GM21529 (cell line): ENCODE measurements around the gene FARS2.
A peak's percentile ranks its signal among the peaks of the same experiment; 100 is the strongest.

Experiments
- ATAC-seq: cut with Tn5 transposase; IDR thresholded peaks from one replicate; pipeline ENCODE4 v1.9.1; 2021; ENCODE audit not compliant: unreplicated experiment

The FARS2 gene

DNA sequence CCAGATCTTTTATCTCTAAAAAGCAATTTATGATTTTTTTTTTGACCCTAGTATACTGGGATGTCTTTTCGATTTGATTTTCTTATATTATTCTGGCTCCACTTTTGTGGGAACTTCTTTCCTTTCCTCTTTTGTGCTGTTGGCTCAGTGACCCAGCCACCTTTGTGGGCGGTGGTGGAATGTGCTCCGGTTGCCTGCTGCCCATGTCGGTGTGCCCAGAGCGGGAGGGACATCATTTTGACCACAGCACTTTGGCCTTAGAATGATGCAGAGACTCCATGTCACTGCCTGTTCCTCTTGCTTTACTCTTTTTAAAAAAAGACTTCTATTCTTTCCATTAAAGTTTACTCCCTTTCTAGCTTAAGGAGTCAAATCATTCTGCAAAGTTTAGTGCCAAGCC is 198.0 kb downstream of the FARS2 start:
- no peak for ATAC-seq

GRCh38 chr6:5461365-5461764 is 200.1 kb downstream of the FARS2 start:
- no peak for ATAC-seq

GRCh38 chr6:5462856-5463255 is 201.5 kb downstream of the FARS2 start:
- no peak for ATAC-seq

DNA sequence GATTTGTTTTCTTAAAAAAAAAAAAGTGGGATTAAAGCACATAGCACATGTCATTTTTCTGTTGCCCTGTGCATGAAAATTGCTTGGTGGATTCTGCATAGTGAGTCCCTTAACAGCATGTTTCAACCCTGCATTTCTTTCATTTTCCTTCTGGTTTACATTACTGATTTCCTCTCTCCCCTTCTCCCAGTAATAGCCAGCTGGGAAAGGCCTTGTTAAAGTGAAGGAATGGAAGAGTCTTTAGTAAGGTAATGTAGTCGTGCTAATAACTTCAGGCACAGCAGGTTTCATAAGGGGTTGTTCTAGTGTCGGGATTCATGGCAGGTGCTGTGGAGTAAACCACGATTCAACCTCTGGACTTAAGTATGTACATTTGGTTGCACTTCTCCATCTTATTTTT is 202.4 kb downstream of the FARS2 start:
- no peak for ATAC-seq

DNA sequence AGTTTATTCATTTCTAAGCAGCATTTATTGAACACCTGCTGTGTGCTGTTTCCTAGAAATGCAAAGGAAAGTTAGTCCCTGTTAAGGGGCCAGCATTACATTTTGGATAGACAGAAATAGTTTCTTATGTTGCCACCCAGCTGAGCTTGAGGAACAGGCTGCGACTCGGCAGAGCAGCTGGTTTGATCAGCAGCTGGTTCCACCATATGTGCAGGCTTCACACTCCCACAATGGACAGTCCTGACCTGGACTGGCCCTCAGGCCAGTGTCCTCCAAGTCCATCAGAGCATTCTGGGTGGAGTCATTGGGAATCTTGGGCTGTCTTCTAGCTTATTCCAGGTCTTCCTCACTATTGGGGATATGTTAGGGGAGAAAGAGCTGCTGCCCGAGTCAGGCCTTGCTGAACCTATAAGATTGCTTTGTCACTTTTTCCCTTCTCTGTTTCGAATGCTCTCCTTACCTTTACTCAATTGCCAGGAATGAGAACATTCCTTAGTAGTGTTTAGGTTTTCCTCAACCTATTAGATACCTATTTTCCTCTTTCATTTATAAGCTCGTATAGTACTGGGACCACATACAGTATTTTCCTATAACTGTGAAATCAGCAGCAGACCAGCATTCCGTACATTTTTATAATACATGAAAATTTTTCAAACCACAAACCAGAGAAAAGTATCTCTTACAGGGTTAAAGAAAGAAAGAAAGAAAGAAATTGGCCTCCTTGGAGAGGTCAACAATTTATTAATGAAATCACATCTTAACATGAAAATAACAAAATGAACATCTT is 203.0 kb downstream of the FARS2 start:
- ATAC-seq: no peak

DNA sequence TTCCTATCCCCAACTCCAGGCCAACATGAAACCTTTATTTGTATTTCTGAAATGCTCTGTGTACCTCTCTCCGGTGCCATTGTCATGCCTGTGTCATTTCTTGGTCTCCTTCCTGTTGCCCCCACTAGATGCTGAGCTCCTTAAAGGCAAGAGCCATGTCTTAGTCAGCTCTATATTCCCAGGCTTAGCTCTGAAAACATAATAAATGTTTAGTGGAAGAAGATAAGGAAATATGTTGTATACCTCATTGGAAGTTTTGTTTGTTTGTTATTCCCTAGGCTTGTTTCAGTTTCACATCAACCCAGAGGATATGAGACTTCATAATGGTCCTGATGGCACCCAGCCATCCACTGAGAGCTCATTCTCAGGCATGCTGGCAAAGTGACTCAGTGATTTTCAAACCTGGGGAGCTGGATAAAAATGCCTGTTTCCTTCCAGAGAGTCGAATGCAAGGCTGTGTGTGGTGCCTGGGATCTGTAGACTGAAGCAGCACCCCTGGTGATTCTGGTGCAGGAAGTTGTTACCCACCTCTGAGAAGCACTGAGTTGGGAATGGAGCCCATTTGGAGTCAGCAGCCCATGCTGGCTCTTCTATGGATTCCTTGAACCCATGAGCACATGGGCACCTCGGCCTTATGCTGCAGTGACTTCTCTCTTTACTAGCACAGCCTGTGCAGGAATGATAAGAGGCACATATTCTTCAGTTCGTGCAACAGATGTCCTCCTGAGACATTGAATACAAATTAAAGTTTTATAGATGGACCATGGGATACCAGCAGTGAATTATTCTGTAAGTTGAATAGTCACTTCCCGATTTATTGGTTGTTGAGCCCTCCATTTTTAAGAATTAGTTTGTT is 205.2 kb downstream of the FARS2 start:
- no peak for ATAC-seq

DNA sequence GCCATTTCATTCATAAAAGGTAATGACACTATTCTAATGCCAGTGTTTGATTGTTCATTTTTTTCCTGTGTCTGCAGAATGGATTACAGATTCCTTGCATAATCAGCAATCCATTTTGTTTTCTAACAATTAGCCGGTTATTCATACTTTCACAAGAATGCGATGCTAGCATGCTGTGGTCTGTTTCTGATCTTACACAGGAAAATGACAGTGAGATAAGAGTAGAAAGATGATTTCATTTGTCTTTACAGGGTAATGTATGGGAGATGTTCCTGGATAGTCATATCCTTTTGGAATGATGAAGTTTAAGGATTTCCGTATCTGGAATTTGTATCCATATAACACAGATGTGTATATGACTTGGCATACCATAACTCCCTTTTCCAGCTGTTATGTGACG is 207.3 kb downstream of the FARS2 start:
- ATAC-seq: no peak

DNA sequence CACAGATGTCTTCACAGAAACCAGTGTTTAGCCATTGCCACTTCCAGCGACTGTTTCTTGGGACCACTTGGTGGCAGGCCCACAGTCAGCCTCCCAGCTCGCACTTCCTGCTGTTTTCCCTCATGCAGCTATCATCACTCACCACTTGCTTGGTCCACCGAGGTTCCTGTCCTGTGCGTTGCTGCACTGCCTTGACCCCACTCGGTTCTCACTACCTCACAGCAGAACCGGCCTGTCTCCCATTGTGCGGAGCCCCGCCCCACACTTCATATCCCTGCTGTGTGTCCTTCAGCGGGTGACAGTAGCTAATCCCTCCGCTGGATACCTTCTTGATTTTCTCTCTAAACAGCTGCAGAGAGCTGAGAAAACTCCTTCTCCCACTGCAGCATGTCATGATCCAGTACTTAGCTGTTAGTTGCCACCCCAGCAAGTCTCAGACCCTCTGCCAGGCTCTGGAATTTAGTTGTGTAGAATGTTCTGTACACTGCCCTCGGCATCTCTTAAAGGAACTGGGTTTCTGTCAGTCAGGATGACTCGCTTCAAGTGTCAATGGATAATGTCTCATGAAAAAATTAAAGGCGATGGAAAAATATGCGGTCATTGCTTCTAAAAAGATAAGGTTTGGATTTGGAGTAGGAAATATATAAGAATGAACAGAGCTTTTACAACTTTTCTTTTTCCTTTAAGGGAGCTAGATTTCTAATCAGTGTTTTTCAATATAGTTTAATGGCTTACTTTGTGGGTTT is 208.0 kb downstream of the FARS2 start:
- ATAC-seq: no peak

DNA sequence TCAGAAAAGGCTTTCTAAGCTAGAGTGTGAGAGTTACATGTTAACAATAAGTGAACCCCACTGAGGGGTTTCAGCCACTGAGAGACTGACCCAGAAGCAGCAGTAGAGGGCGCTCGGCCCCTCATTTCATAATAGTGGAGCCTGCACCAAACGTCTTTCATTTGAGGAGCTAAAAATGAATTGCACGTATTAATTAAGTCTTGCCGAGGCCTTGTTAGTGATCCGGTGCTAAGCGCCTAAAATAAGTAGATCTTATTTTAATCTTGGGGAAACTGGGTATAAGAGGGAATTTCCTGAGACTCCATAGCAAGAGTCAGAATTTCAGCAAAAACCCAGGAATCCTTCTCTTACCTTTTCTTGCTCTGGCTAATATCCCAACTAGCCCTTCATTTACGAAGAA is 209.7 kb downstream of the FARS2 start:
- ATAC-seq: peak; percentile 86

DNA sequence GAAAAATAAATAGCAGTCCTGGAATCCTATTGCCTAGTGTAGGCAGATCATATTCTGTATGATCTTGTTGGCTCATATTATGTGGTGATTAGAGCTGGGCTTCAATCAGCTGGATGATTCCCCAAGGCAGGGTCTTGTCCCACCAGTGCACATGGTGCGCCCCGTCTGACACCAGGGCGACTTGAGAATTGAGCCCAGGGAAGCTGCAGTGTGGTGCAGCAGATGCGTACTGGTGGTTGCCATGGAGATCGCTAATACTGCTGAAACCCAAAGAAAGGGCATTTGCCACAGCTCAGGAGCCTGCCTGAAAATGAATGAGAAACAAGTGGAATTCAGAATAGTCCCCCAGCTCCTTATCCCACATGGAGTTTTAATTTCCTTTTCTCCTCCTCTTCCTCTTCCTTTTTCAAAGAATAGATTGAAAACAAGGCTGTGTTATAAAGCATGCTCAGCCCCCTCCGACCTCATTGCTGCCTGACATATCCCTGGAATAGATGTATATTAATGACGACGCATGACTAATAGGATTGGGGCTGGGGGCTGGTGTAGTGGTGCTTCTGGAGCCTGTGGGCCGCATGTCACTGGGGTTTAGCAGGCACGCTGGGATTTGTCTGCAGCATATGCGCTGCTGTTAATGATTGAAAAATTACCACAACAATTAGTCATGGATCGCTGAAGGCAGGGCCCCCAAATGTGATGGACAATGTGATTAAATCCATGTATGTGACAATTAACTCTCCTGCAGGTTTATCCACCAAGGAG is 210.5 kb downstream of the FARS2 start:
- no peak for ATAC-seq

DNA sequence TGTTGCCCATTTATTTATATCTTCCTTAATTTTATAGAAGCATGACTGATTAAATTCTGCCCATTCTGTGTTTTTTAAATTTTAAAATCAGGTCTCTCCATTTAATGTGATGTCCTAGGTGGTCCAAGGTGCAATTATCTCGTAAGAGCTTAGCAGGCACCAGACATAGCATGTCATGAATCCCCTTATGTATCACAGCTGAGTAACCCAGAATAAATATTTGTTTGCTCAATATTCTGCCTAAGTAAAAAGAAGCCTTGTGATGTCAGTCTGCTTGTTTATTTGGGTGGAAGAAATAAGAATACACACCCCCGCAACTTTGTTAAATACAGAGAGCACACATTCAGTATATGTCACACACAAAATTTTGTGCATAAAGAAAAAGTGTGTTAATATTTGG is 211.3 kb downstream of the FARS2 start:
- ATAC-seq: no peak

- no peak for ATAC-seq
Observed at GRCh38 chr6:5475779-5476178, 214.5 kb downstream of the FARS2 start.

- ATAC-seq: no peak
Observed at GRCh38 chr6:5478380-5478779, 217.1 kb downstream of the FARS2 start.

- no peak for ATAC-seq
Observed at GRCh38 chr6:5481033-5481432, 219.7 kb downstream of the FARS2 start.

DNA sequence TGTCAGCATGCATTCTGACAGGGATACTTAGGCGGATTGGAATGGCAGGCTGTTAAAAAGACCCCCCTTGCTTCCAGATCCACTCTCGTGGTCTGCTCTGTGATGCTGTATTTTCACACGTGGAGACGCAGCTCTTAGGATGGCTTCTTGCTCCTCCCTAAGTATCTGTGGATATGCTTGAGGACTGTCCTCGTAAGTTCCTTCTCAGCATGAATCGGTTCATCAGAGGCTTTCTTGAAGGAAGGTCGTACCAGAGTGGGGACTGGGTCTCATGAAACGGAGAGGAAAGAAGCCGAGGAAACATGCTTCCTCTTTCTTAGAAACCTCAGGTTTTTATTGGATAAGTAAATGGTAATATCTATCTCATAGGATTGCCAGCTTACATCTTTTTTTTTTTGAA is 220.4 kb downstream of the FARS2 start:
- no peak for ATAC-seq

DNA sequence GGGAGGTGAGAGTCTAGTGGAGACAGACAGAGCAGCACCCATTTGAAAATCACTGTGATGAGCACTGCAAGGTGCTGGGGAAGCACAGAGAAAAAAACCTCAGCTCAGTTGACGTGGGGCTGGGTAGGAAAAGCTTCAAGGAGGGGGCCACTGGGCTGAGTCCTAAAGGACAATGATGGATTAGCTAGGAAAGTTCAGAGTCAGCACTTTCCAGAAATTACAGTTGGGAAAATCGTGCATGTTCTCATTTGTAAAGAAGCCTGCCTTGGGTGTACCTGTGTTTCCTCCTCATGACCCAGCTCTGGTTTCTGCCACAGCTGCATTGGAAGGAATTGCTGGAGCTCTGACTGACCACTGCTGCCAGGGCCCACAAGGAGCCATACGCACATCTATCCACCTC is 221.3 kb downstream of the FARS2 start:
- ATAC-seq: no peak

- no peak for ATAC-seq
Observed at GRCh38 chr6:5484692-5485091, 223.4 kb downstream of the FARS2 start.

DNA sequence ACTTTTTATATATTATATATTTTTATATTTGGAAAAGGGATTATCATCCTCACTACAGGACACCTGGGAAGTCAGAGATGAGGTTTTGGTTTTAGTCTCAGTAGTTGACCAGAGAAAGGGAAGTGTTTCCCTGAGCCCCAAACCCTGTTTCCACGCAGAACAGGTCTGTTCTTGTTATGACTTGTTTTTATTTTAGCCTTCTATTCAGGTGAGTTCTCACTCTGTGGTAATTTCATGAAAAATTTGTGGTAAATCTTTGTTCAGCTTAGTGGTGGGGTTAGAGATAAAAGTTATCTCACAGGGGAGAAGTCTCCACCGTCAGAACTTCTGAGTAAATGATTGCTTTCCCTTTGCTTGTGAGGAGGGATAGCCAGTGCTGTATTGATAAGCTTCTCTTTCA is 224.9 kb downstream of the FARS2 start:
- ATAC-seq: peak; percentile 96

DNA sequence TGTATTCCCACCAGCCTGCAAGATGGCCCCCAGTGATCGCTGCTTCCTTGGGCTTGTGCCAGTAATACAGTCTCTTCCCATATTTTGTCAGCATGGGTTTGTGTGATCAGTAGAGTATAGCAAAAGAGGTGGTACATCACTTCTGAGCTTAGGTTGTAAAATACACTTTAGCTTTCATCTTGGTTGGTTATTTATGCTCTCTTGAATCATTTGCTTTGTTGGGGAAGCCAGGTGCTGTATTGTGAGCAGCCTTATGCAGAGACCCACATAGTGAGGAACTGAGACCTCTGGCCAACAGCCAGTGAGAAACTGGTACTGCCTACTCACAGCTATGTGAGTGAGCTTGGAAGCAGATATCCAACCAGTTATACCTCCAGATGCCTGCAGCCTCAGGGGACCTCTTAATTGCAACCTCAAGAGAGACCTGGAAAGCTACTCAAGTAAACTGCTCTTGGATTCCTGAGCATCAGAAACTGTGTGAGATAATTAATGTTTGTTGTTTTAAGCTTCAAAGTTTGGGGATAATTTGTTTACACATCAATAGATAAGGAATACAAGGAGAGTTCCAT is 229.3 kb downstream of the FARS2 start:
- ATAC-seq: no peak

DNA sequence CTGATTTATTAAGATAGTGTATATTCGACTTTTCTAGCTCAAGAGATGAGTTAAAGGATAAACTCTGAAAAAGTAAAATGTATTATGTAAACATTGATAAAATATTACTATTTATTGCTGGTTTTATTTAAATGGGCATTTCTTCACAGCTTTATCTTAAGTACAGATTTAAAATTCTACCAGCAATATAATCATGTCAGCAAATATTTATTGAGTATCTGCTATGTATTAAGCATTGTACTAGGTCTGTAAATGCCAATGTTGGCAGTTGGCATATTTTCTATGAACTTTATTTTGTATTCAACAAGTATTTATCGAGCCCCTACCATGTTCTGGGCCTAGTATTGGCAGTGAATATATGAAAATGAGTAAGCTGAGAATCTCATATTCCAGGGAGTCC is 231.0 kb downstream of the FARS2 start:
- ATAC-seq: no peak

DNA sequence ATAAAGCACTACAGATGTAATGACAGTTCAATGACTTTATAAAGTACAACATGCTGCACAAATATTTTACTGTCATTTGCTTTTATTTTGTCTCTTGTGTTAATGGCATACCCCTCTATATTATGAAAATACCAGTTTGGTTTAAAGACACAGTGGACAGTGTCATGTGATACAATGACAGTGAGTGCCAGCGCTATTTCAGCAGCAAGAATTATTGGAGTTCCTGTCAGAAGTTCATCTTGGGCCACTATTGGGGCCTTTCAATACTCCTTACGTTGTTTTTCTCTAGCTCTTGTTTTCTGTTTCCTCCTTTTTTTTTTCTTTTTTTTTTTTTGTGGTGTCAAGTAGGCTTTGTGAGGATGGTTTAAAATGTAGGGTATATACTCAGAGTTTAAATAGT is 232.5 kb downstream of the FARS2 start:
- no peak for ATAC-seq
